GM23338 (cell line): Measurements from ENCODE around the gene MPEG1. TPM values are rescaled to one million over a fixed set of nuclear protein-coding genes. Genes with fewer than 3 reads are reported as not detected.

Experiments used
- ATAC-seq: fragments of 200-7000 bp; cut with Tn5 transposase; 3 replicates; pipeline ENCODE4 v1.9.1; 2020
- DNase-seq: peaks from one replicate; pipeline ENCODE4 v3.0.0-alpha.2; 2015; ENCODE audit warnings: low spot score
- H2AFZ ChIP-seq: fragments of 200-600 bp; sonication (generic); 2 replicates; pipeline ENCODE4 v1.8.0; 2016; ENCODE audit warnings: antibody characterized with exemption, mild to moderate bottlenecking, moderate library complexity
- H3F3A ChIP-seq: fragments of 200-600 bp; sonication (generic); replicated peaks from 2 replicates; pipeline ENCODE4 v1.8.0; 2017; ENCODE audit warnings: antibody characterized with exemption, mixed run types, low read depth
- H3K27ac ChIP-seq: fragments of 200-600 bp; sonication (generic); 2 replicates; pipeline ENCODE4 v1.6.1; 2016; ENCODE audit warnings: low read depth
- H3K27me3 ChIP-seq: fragments of 200-600 bp; sonication (generic); 2 replicates; pipeline ENCODE4 v1.8.0; 2016; ENCODE audit warnings: mild to moderate bottlenecking, mixed run types, moderate library complexity; ENCODE audit not compliant: insufficient read depth
- H3K36me3 ChIP-seq: fragments of 200-600 bp; sonication (generic); 2 replicates; pipeline ENCODE4 v1.8.0; 2016; ENCODE audit warnings: mild to moderate bottlenecking; ENCODE audit not compliant: insufficient read depth
- H3K4me1 ChIP-seq: fragments of 200-600 bp; sonication (generic); 2 replicates; pipeline ENCODE4 v1.8.0; 2016; ENCODE audit warnings: mild to moderate bottlenecking, moderate library complexity; ENCODE audit not compliant: insufficient read depth
- H3K4me2 ChIP-seq: fragments of 200-600 bp; sonication (generic); 2 replicates; pipeline ENCODE4 v1.7.1; 2017; ENCODE audit warnings: mixed run types
- H3K4me3 ChIP-seq: fragments of 200-600 bp; sonication (generic); 2 replicates; pipeline ENCODE4 v1.6.1; 2016; ENCODE audit warnings: mixed run types
- H3K79me2 ChIP-seq: fragments of 200-600 bp; sonication (generic); replicated peaks from 2 replicates; pipeline ENCODE4 v1.8.0; 2017; ENCODE audit warnings: mild to moderate bottlenecking; ENCODE audit not compliant: insufficient read depth
- H3K9me2 ChIP-seq: fragments of 200-600 bp; sonication (generic); 2 replicates; pipeline ENCODE4 v1.8.0; 2017; ENCODE audit not compliant: insufficient read depth
- H4K20me1 ChIP-seq: fragments of 200-600 bp; sonication (generic); replicated peaks from 2 replicates; pipeline ENCODE4 v1.8.0; 2017; ENCODE audit warnings: mild to moderate bottlenecking; ENCODE audit not compliant: insufficient read depth
- H3K27ac Mint-ChIP-seq: 2 replicates; pipeline ENCODE4 v1.8.0; 2020; ENCODE audit warnings: inconsistent platforms, mild to moderate bottlenecking, moderate library complexity, mixed read lengths
- H3K27me3 Mint-ChIP-seq: 3 replicates; pipeline ENCODE4 v1.8.0; 2022; ENCODE audit warnings: low read depth, mild to moderate bottlenecking, moderate library complexity, mixed read lengths, inconsistent platforms; ENCODE audit not compliant: insufficient read depth, poor library complexity
- H3K36me3 Mint-ChIP-seq: 3 replicates; pipeline ENCODE4 v1.8.0; 2021; ENCODE audit warnings: low read depth, mild to moderate bottlenecking, inconsistent platforms, moderate library complexity, mixed read lengths
- H3K4me1 Mint-ChIP-seq: 3 replicates; pipeline ENCODE4 v1.8.0; 2020; ENCODE audit warnings: mild to moderate bottlenecking, inconsistent platforms, mixed read lengths
- H3K4me3 Mint-ChIP-seq: 3 replicates; pipeline ENCODE4 v1.8.0; 2021; ENCODE audit warnings: moderate library complexity, mild to moderate bottlenecking, inconsistent platforms, mixed read lengths
- H3K9me3 Mint-ChIP-seq: 3 replicates; pipeline ENCODE4 v1.8.0; 2020; ENCODE audit warnings: moderate library complexity, mild to moderate bottlenecking, inconsistent platforms, mixed read lengths
- CTCF ChIP-seq, 2 experiments: fragments of 200-600 bp in 1 of 2; sonication (generic) in 1 of 2; conservative IDR thresholded peaks; 2 replicates each; pipeline versions ENCODE4 v1.5.1 to v1.6.1; 2016 to 2017; ENCODE audit warnings: antibody characterized with exemption in 2 of 2, low read depth in 2 of 2, mild to moderate bottlenecking in 2 of 2, moderate library complexity in 1 of 2
- ZNF114 ChIP-seq: fragments of 250-450 bp; sonication (Bioruptor Pico); IDR thresholded peaks from 2 replicates; pipeline ENCODE4 v1.5.0; 2020; ENCODE audit warnings: mild to moderate bottlenecking, moderate library complexity
- ZNF462 ChIP-seq: fragments of 250-450 bp; sonication (Bioruptor Pico); IDR thresholded peaks from 2 replicates; pipeline ENCODE4 v1.5.0; 2020; ENCODE audit warnings: mild to moderate bottlenecking, moderate library complexity
- polyA plus RNA-seq: library from polyadenylated mRNA; unstranded; fragments of >200 nt; fragmentation: Nextera tagmentation; extraction: Ambion mirVana; gene quantifications from 2 replicates; pipeline ENCODE4 v1.2.1, GENCODE V29; 2016
- total RNA-seq: library from RNA; depleted of rRNA; stranded (reverse); fragments of >200 nt; shearing (Covaris generic); gene quantifications from 2 replicates; pipeline ENCODE4 v1.2.3, GENCODE V29; 2014

Gene MPEG1
- total and polyA plus RNA-seq, 2 experiments from 2014 or later: not detected

DNA sequence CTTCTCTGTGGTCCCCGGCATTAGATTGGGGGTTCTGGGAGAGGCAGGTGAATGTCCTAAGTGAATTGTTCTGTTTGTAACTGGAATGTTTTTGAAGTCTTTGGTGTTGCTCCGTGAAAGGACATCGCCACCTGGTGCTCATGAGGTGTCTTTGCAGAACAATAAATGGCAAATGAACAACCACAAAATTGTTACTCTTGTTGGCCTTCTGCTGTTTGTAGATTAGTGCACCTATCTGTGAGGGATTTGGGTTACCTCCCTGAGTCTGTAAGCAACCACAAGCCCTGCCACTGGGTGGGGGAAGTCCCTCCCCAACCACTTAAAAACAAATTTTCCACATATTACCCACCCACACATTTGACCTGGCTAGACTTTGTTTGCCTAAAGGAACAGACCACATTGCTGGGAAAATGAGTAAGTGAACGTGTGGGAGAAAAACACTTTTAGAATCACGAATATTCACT lies 4.7 kb downstream of the MPEG1 start:
- Histone ChIP-seq H3K4me1 (peaks cover 4% of the 10 kb centered on the region; the same call in 1 of the 2 replicates), H2AFZ (no peak overlapping the region), H3K4me3 (no peak overlapping the region), H3K27ac (no peak overlapping the region), H3K36me3 (no peaks in the 10 kb centered on the region), H3K4me2 (no peak overlapping the region), H4K20me1 (no peaks in the 10 kb centered on the region; the same call in 1 of the 2 replicates), H3K79me2 (no peaks in the 10 kb centered on the region), H3F3A (no peaks in the 10 kb centered on the region), H3K27me3 (no peaks in the 10 kb centered on the region), H3K9me2 (peaks cover 3% of the 10 kb centered on the region; the same call in 1 of the 2 replicates)
- ATAC-seq (peak; percentile 74), DNase-seq (peak; percentile 81)
- Mint-ChIP-seq H3K4me1 (peaks cover 6% of the 10 kb centered on the region; the same call in 2 of the 3 replicates), H3K4me3 (no peak overlapping the region), H3K27ac (no peak overlapping the region), H3K9me3 (no peaks in the 10 kb centered on the region; the same call in 1 of the 3 replicates), H3K27me3 (peaks cover 11% of the 10 kb centered on the region), H3K36me3 (peaks cover 31% of the 10 kb centered on the region)
- peak; percentile 59 to 72 for TF ChIP-seq CTCF (conservative IDR thresholded peaks at IDR 0.05; ENCODE audit: low read depth in 2 of 2)
- no peak for TF ChIP-seq ZNF462 (CRISPR knock-in tag)
- TF ChIP-seq ZNF114 (CRISPR knock-in tag): no peak
